ENCODE results near the gene LGI2. TPM values are rescaled to one million over a fixed set of nuclear protein-coding genes. Genes with fewer than 3 reads are reported as not detected.

The LGI2 gene
- total RNA-seq, 1 donor from 2014 or later = 0.18 TPM

- Mint-ChIP-seq H3K36me3 (ENCODE audit: low read depth, unreplicated experiment) (no peaks in the 10 kb centered on the region), H3K4me3 (ENCODE audit: unreplicated experiment) (no peak overlapping the region), H3K9me3 (ENCODE audit: unreplicated experiment) (no peaks in the 10 kb centered on the region), H3K27ac (ENCODE audit: unreplicated experiment) (no peak overlapping the region), H3K27me3 (ENCODE audit: unreplicated experiment) (no peaks in the 10 kb centered on the region), H3K4me1 (ENCODE audit: unreplicated experiment) (no peaks in the 10 kb centered on the region)
- TF ChIP-seq CTCF (IDR thresholded peaks at IDR 0.05; ENCODE audit: unreplicated experiment) = no peak
- no peak for DNase-seq (ENCODE audit: low spot score)
Measured at GRCh38 chr4:24965627-24966026, 65.1 kb downstream of the LGI2 start.

GRCh38 chr4:24963277-24963676 lies 67.5 kb downstream of the LGI2 start:
- Mint-ChIP-seq H3K27ac (ENCODE audit: unreplicated experiment) (no peak overlapping the region), H3K4me3 (ENCODE audit: unreplicated experiment) (no peak overlapping the region), H3K27me3 (ENCODE audit: unreplicated experiment) (no peaks in the 10 kb centered on the region)

DNA sequence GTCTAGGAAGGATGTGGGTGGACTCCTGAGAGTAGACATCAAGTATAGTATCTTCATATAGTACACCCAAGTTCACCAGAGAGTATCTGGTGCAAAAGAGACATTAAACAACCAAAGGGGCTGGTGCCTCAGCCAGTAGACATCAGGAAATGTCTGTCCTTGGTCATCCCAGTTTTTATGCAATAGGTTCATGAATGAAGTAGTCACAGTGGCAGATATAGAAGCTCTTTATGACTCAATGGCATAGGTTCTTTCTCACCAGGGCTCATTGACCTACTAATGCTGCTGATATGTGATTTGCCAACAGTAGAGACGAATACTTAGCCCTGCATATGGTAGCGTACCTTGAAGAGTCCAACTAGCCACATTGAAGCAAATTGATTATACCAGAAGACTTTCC lies 72.9 kb downstream of the LGI2 start:
- Mint-ChIP-seq H3K9me3 (ENCODE audit: unreplicated experiment) (no peaks in the 10 kb centered on the region), H3K4me1 (ENCODE audit: unreplicated experiment) (no peaks in the 10 kb centered on the region), H3K27ac (ENCODE audit: unreplicated experiment) (no peak overlapping the region), H3K27me3 (ENCODE audit: unreplicated experiment) (no peaks in the 10 kb centered on the region), H3K36me3 (ENCODE audit: low read depth, unreplicated experiment) (no peaks in the 10 kb centered on the region), H3K4me3 (ENCODE audit: unreplicated experiment) (no peak overlapping the region)
- DNase-seq (ENCODE audit: low spot score) = no peak
- TF ChIP-seq CTCF (IDR thresholded peaks at IDR 0.05; ENCODE audit: unreplicated experiment) = no peak

More at GRCh38 chr4:24963277-24963676, 67.5 kb downstream of the LGI2 start:
- no peaks in the 10 kb centered on the region for H3K36me3 Mint-ChIP-seq (ENCODE audit: low read depth, unreplicated experiment)
- TF ChIP-seq CTCF (IDR thresholded peaks at IDR 0.05; ENCODE audit: unreplicated experiment) = no peak
- DNase-seq (ENCODE audit: low spot score) = no peak
- no peaks in the 10 kb centered on the region for H3K9me3 Mint-ChIP-seq (ENCODE audit: unreplicated experiment)
- H3K4me1 Mint-ChIP-seq (ENCODE audit: unreplicated experiment) = no peaks in the 10 kb centered on the region

GRCh38 chr4:24956763-24957162 lies 74.0 kb downstream of the LGI2 start:
- DNase-seq (ENCODE audit: low spot score) = no peak
- Mint-ChIP-seq H3K27me3 (ENCODE audit: unreplicated experiment) (no peaks in the 10 kb centered on the region), H3K4me1 (ENCODE audit: unreplicated experiment) (no peaks in the 10 kb centered on the region), H3K27ac (ENCODE audit: unreplicated experiment) (no peak overlapping the region), H3K9me3 (ENCODE audit: unreplicated experiment) (no peaks in the 10 kb centered on the region), H3K4me3 (ENCODE audit: unreplicated experiment) (no peak overlapping the region), H3K36me3 (ENCODE audit: low read depth, unreplicated experiment) (no peaks in the 10 kb centered on the region)
- no peak for TF ChIP-seq CTCF (IDR thresholded peaks at IDR 0.05; ENCODE audit: unreplicated experiment)

DNA sequence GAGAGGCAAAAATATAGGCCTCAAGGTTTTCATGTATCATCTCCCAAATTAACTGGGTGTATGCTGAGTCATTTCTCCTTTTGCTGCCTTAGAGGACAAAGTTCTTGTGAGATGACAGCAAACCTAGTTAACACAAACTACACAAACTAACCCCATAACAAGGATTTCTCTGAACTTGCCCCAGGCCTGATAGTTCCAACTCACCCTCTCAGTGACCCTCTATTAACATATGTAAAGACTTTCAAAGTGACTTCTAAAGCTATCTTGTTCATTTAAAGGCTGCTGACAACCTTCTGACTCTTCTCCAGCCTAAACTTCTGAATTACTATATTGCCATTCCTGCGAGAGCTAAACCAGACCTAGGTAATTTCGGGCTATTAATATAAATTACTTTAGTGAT lies 74.7 kb downstream of the LGI2 start:
- no peaks in the 10 kb centered on the region for H3K27me3 Mint-ChIP-seq (ENCODE audit: unreplicated experiment)
- no peaks in the 10 kb centered on the region for H3K9me3 Mint-ChIP-seq (ENCODE audit: unreplicated experiment)
- H3K4me1 Mint-ChIP-seq (ENCODE audit: unreplicated experiment) = no peaks in the 10 kb centered on the region
- H3K36me3 Mint-ChIP-seq (ENCODE audit: low read depth, unreplicated experiment) = no peaks in the 10 kb centered on the region
- no peak overlapping the region for H3K4me3 Mint-ChIP-seq (ENCODE audit: unreplicated experiment)
- no peak for TF ChIP-seq CTCF (IDR thresholded peaks at IDR 0.05; ENCODE audit: unreplicated experiment)
- H3K27ac Mint-ChIP-seq (ENCODE audit: unreplicated experiment) = no peak overlapping the region
- DNase-seq (ENCODE audit: low spot score) = no peak

Data from endothelial cell (in vitro differentiated cells).